Thyroid gland (tissue), 4 donors: ENCODE measurements around the gene ACTL8.

Source experiments
- POLR2A ChIP-seq, 2 donors: fragments of 450-650 bp; IDR thresholded peaks; one replicate each; pipeline ENCODE4 v1.6.1; 2017; ENCODE audit warnings: antibody characterized with exemption in 2 of 2, mild to moderate bottlenecking in 2 of 2, moderate library complexity in 1 of 2
- TF ChIP-seq, protein P1 (sequence below), 6 experiments: fragments of 200-600 bp in 3 of 6; fragments of 450-650 bp in 3 of 6; sonication (generic) in 3 of 6; IDR thresholded peaks; one replicate each; pipeline ENCODE4 v1.5.1; 2016 to 2019; ENCODE audit warnings: antibody characterized with exemption in 6 of 6, mild to moderate bottlenecking in 2 of 6, inconsistent platforms in 1 of 6, moderate library complexity in 1 of 6

- TF ChIP-seq POLR2A (IDR thresholded peaks at IDR 0.05), result no peak
- TF ChIP-seq, protein P1, sequence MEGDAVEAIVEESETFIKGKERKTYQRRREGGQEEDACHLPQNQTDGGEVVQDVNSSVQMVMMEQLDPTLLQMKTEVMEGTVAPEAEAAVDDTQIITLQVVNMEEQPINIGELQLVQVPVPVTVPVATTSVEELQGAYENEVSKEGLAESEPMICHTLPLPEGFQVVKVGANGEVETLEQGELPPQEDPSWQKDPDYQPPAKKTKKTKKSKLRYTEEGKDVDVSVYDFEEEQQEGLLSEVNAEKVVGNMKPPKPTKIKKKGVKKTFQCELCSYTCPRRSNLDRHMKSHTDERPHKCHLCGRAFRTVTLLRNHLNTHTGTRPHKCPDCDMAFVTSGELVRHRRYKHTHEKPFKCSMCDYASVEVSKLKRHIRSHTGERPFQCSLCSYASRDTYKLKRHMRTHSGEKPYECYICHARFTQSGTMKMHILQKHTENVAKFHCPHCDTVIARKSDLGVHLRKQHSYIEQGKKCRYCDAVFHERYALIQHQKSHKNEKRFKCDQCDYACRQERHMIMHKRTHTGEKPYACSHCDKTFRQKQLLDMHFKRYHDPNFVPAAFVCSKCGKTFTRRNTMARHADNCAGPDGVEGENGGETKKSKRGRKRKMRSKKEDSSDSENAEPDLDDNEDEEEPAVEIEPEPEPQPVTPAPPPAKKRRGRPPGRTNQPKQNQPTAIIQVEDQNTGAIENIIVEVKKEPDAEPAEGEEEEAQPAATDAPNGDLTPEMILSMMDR (IDR thresholded peaks at IDR 0.05), result no peak
Observed at GRCh38 chr1:17802945-17803344, 47.8 kb downstream of the ACTL8 start.
